Lung (tissue), 12 donors: ENCODE data around the gene HDLBP. TPM values are rescaled to one million over a fixed set of nuclear protein-coding genes. Genes with fewer than 3 reads are reported as not detected.

ENCODE experiments used
- ATAC-seq: fragments of 200-7000 bp; cut with Tn5 transposase; one replicate; pipeline ENCODE4 v1.9.1; 2020; ENCODE audit warnings: moderate number of reproducible peaks; ENCODE audit not compliant: insufficient read depth, low FRiP score
- DNase-seq, 3 donors: peaks; one replicate each; pipeline ENCODE4 v3.0.0-alpha.2; 2013 to 2017
- H3K27ac ChIP-seq, 2 donors: one replicate each; pipeline ENCODE4 v1.5.1; 2013; ENCODE audit warnings: mild to moderate bottlenecking in 2 of 2, moderate library complexity in 2 of 2, control low read depth in 1 of 2, inconsistent platforms in 1 of 2, low read depth in 1 of 2, low read length in 1 of 2
- H3K27me3 ChIP-seq, 3 donors: one replicate each; pipeline ENCODE4 v1.5.1; 2013; ENCODE audit warnings: low read length in 2 of 3; ENCODE audit not compliant: control insufficient read depth in 3 of 3, insufficient read depth in 3 of 3
- H3K36me3 ChIP-seq, 4 donors: one replicate each; pipeline ENCODE4 v1.5.1; 2013; ENCODE audit warnings: low read length in 4 of 4, mild to moderate bottlenecking in 1 of 4, moderate library complexity in 1 of 4; ENCODE audit not compliant: control insufficient read depth in 4 of 4, insufficient read depth in 4 of 4
- H3K4me1 ChIP-seq, 5 donors: one replicate each; pipeline ENCODE4 v1.5.1; 2013; ENCODE audit warnings: low read length in 5 of 5, mild to moderate bottlenecking in 2 of 5, moderate library complexity in 1 of 5; ENCODE audit not compliant: control insufficient read depth in 5 of 5, insufficient read depth in 5 of 5
- H3K4me3 ChIP-seq: one replicate; pipeline ENCODE4 v1.5.1; 2013; ENCODE audit warnings: mild to moderate bottlenecking, control low read depth, moderate library complexity
- H3K9ac ChIP-seq, 2 donors: one replicate each; pipeline ENCODE4 v1.5.1; 2013; ENCODE audit warnings: low read length in 2 of 2, control low read depth in 1 of 2; ENCODE audit not compliant: insufficient read depth in 1 of 2
- H3K9me3 ChIP-seq, 4 donors: one replicate each; pipeline ENCODE4 v1.5.1; 2013; ENCODE audit warnings: low read length in 3 of 4, mild to moderate bottlenecking in 1 of 4, moderate library complexity in 1 of 4; ENCODE audit not compliant: control insufficient read depth in 4 of 4, insufficient read depth in 3 of 4
- WGBS, 2 donors: extraction: QIAGEN DNeasy Blood & Tissue Kit; methylation state at CpG; one replicate each; pipeline ENCODE4 v1.1.7; 2013; 5-methylcytosine and 5-hydroxymethylcytosine counted together
- polyA plus RNA-seq, 2 donors: library from polyadenylated mRNA; stranded (reverse); fragments of 200-250 nt; gene quantifications; one replicate each; pipeline ENCODE4 v1.2.1, GENCODE V29; 2013
- total RNA-seq, 2 donors: library from RNA; depleted of rRNA in 1 of 2; stranded (reverse); fragments of >200 nt in 1 of 2; gene quantifications; one replicate each; pipeline ENCODE4 v1.2.1, GENCODE V29; 2014 to 2021
- TF ChIP-seq, protein P1 (sequence below): IDR thresholded peaks from 2 replicates; pipeline ENCODE4 v1.5.1; 2012; ENCODE audit warnings: mild to moderate bottlenecking; ENCODE audit errors: control extremely low read depth, extremely low read depth
- donor health status: control.
- donor health status: control.
- donor health status: Bipolar disorder and iron deficiency.
- donor health status: healthy.
- donor health status: DM: yes; HTN: yes; CAD: no.

HDLBP gene
- total and polyA plus RNA-seq, 4 donors: 165 to 595 (median 316) TPM

DNA sequence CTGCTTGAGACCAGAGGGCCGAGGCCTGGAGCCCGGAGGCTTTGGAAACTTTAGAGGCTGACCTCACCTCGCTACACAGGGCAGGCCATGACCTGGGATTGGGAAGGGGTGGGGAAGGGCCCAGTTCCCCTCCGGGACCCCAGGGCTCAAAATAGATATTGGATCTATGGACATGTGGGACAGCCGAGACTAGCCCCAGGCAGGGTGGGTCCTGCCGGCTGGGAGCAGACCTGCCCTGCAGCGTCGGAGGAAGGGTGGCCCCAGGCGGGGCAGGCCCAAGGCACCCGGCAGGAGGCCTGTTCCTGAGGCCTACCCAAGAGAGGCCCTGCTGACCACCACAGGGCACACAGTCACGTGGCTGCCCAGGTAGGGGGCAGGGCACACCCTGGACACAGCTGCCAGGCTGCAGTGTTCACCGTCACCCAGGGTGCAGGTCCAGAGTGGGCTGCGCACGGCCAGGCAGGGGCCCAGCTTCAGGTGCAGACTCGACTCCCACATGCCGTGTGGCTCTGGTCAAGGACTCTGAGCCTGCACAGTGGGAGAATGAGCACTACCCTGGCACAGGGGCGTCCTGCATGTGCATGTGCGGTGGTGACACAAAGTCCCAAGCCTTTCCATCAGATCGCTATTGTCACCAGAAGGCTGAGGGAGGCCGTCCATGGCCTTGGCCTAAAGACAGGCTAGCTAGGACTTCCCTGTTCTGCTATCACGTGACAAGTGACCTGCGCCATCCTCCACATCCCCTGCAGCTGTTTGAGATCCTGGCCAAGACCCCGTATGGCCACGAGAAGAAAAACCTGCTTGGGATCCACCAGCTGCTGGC, 113.8 kb downstream of the HDLBP start:
- Histone ChIP-seq H3K9ac (no peak overlapping the region), H3K27me3 (no peaks in the 10 kb centered on the region), H3K4me3 (no peak overlapping the region), H3K36me3 (no peaks in the 10 kb centered on the region), H3K27ac (no peak overlapping the region), H3K4me1 (no peaks in the 10 kb centered on the region), H3K9me3 (no peaks in the 10 kb centered on the region)
- ATAC-seq (no peak), DNase-seq (no peak)
- WGBS, 2 donors: 73 to 85% methylated on average over 24 of the region's 24 CpGs
- TF ChIP-seq, protein P1, sequence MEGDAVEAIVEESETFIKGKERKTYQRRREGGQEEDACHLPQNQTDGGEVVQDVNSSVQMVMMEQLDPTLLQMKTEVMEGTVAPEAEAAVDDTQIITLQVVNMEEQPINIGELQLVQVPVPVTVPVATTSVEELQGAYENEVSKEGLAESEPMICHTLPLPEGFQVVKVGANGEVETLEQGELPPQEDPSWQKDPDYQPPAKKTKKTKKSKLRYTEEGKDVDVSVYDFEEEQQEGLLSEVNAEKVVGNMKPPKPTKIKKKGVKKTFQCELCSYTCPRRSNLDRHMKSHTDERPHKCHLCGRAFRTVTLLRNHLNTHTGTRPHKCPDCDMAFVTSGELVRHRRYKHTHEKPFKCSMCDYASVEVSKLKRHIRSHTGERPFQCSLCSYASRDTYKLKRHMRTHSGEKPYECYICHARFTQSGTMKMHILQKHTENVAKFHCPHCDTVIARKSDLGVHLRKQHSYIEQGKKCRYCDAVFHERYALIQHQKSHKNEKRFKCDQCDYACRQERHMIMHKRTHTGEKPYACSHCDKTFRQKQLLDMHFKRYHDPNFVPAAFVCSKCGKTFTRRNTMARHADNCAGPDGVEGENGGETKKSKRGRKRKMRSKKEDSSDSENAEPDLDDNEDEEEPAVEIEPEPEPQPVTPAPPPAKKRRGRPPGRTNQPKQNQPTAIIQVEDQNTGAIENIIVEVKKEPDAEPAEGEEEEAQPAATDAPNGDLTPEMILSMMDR: no peak

DNA sequence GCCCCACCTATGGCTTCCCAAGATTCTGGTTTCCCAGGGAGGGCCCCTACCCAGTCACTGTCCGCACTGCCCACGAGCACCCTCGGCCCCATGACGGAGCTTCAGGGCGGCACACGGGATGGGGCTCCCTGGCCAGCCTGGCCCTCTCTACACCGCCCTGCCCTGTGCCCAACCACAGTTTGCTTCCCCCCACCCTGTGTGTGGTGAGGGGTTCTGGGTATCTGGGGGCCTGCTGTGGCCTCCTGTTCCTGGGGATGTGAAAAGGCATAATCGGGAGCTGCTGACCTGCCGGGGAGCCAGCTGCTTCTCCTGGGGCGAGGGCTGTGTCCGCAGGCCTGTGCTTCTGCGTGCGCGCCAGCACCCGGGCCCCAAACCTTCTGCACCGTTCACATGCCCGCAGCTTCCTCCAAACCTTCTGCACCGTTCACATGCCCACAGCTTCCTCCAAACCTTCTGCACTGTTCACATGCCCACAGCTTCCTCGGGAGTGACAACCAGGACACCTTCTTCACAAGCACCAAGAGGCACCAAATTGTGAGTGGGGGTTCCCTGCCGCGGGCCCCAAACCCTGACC, 114.6 kb downstream of the HDLBP start:
- WGBS, 2 donors: 40 to 72% methylated on average over 20 to 21 of the region's 21 CpGs
- no peak overlapping the region for H3K27ac ChIP-seq
- no peaks in the 10 kb centered on the region for H3K27me3 ChIP-seq
- no peaks in the 10 kb centered on the region for H3K9me3 ChIP-seq
- DNase-seq (no peak), ATAC-seq (no peak)
- no peak overlapping the region for H3K4me3 ChIP-seq
- TF ChIP-seq, protein P1: no peak
- H3K9ac ChIP-seq: no peak overlapping the region
- H3K36me3 ChIP-seq: no peaks in the 10 kb centered on the region
- H3K4me1 ChIP-seq: no peaks in the 10 kb centered on the region

DNA sequence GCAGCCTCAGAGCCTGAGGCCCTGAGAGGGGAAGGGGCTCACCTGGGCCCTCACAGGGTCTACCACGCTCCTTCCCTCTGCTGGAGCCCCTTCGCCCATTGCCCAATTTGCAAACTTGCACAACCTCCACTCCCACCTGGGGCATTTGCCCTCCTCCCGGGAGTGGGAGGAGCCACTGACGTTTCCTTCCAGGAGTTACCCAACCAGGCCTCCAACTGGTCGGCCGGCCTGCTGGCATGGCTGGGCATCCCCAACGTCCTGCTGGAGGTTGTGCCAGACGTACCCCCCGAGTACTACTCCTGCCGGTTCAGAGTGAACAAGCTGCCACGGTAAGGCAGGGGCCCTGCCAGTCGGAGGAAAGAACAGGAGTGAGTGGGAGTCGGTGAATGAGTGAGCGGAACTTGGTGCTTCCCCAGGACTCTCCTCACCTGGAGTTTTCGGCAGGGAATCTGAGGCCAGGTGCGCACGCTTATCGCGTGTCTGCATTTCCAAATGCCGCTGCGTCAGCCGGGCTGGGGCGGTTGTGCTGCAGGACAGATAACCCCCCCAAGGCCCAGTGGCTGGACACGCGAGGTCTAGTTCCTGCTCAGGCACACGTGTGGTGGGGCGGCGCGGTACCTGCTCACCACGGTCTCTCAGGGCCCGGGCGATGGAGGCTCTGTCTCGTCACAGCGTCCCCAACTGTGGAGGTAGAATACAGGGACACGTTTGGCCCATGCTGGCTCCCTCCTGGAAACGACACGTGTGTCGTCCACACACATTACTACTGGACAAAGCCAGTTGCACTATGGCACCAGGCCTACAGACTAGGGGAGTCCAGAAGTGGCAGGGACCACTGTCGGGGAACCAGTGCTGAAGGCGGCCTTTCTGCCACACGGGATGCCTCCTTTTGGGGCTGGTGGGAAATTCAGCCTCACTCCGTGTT, 115.3 kb downstream of the HDLBP start:
- no peak for DNase-seq
- H3K4me1 ChIP-seq: no peaks in the 10 kb centered on the region
- TF ChIP-seq, protein P1: no peak
- no peaks in the 10 kb centered on the region for H3K27me3 ChIP-seq
- H3K4me3 ChIP-seq: no peak overlapping the region
- WGBS, 2 donors: 70 to 82% methylated on average over 42 of the region's 42 CpGs
- no peak for ATAC-seq
- H3K9me3 ChIP-seq: no peaks in the 10 kb centered on the region
- H3K27ac ChIP-seq: no peak overlapping the region
- H3K9ac ChIP-seq: no peak overlapping the region
- H3K36me3 ChIP-seq: no peaks in the 10 kb centered on the region
